ENCODE measurements around the gene ASAP2. TPM values are rescaled to one million over a fixed set of nuclear protein-coding genes. Genes with fewer than 3 reads are reported as not detected.

ASAP2 gene
- polyA plus RNA-seq, 3 donors = 0.08 to 1.1 (median 0.20) TPM

GRCh38 chr2:9247786-9248185 lies 41.2 kb downstream of the ASAP2 start:
- intact Hi-C loops (cut with micrococcal nuclease) = no loop called here
- Histone ChIP-seq H3K4me3 (replicated peaks in 1 of 3; ENCODE audit: low read depth in 2 of 3, low read length in 3 of 3) (no peak overlapping the region), H4K20me1 (ENCODE audit: insufficient read depth, low read length) (no peaks in the 10 kb centered on the region), H3K27me3 (ENCODE audit: control insufficient read depth in 2 of 2, insufficient read depth in 2 of 2, low read length in 2 of 2) (no peaks in the 10 kb centered on the region), H3K79me2 (ENCODE audit: insufficient read depth, low read length) (no peaks in the 10 kb centered on the region), H3K4me1 (ENCODE audit: control insufficient read depth in 1 of 2, insufficient read depth in 2 of 2, low read length in 2 of 2) (no peaks in the 10 kb centered on the region), H3K9me3 (replicated peaks in 1 of 2; ENCODE audit: control insufficient read depth in 1 of 2, insufficient read depth in 1 of 2, low read length in 2 of 2) (no peaks in the 10 kb centered on the region), H3K9ac (ENCODE audit: insufficient read depth, low read length, poor library complexity, severe bottlenecking) (no peak overlapping the region), H3K36me3 (replicated peaks in 1 of 2; ENCODE audit: control insufficient read depth in 1 of 2, insufficient read depth in 2 of 2, low read length in 2 of 2) (no peaks in the 10 kb centered on the region), H3K4me2 (replicated peaks; ENCODE audit: extremely low read depth, low read length, poor library complexity, severe bottlenecking) (no peak overlapping the region), H2AFZ (ENCODE audit: insufficient read depth, low read depth, low read length, poor library complexity, severe bottlenecking) (no peak overlapping the region), H3K27ac (ENCODE audit: low read depth in 1 of 2, low read length in 2 of 2) (no peak overlapping the region)
- Mint-ChIP-seq H3K9me3 (no peaks in the 10 kb centered on the region), H3K27ac (no peak overlapping the region), H3K36me3 (no peaks in the 10 kb centered on the region), H3K4me1 (peaks cover 10% of the 10 kb centered on the region), H3K27me3 (ENCODE audit: low read depth in 3 of 3) (peaks cover 2 to 9% (median 2%) of the 10 kb centered on the region in 3 donors), H3K4me3 (no peak overlapping the region)
- 89% methylated on average over 6 of the region's 6 CpGs for WGBS (ENCODE audit: insufficient coverage)
- DNase-seq = no peak
- TF ChIP-seq CTCF (IDR thresholded peaks at IDR 0.05) = no peak

- H3K36me3 Mint-ChIP-seq = no peaks in the 10 kb centered on the region
- 100% methylated on average over 7 of the region's 7 CpGs for WGBS (ENCODE audit: insufficient coverage)
- Histone ChIP-seq H3K36me3 (replicated peaks in 1 of 2; ENCODE audit: control insufficient read depth in 1 of 2, insufficient read depth in 2 of 2, low read length in 2 of 2) (no peaks in the 10 kb centered on the region), H2AFZ (ENCODE audit: insufficient read depth, low read depth, low read length, poor library complexity, severe bottlenecking) (no peak overlapping the region), H3K9ac (ENCODE audit: insufficient read depth, low read length, poor library complexity, severe bottlenecking) (no peak overlapping the region), H3K79me2 (ENCODE audit: insufficient read depth, low read length) (no peaks in the 10 kb centered on the region), H3K9me3 (replicated peaks in 1 of 2; ENCODE audit: control insufficient read depth in 1 of 2, insufficient read depth in 1 of 2, low read length in 2 of 2) (no peaks in the 10 kb centered on the region), H4K20me1 (ENCODE audit: insufficient read depth, low read length) (no peaks in the 10 kb centered on the region), H3K4me3 (replicated peaks in 1 of 3; ENCODE audit: low read depth in 2 of 3, low read length in 3 of 3) (no peak overlapping the region), H3K4me2 (replicated peaks; ENCODE audit: extremely low read depth, low read length, poor library complexity, severe bottlenecking) (no peak overlapping the region), H3K27me3 (ENCODE audit: control insufficient read depth in 2 of 2, insufficient read depth in 2 of 2, low read length in 2 of 2) (no peaks in the 10 kb centered on the region), H3K4me1 (ENCODE audit: control insufficient read depth in 1 of 2, insufficient read depth in 2 of 2, low read length in 2 of 2) (no peaks in the 10 kb centered on the region), H3K27ac (ENCODE audit: low read depth in 1 of 2, low read length in 2 of 2) (no peak overlapping the region)
- no peak overlapping the region for H3K27ac Mint-ChIP-seq
- H3K4me1 Mint-ChIP-seq = peaks cover 10% of the 10 kb centered on the region
- no peak for DNase-seq
- H3K4me3 Mint-ChIP-seq = no peak overlapping the region
- H3K9me3 Mint-ChIP-seq = no peaks in the 10 kb centered on the region
- intact Hi-C loops (cut with micrococcal nuclease) = no loop called here
- TF ChIP-seq CTCF (IDR thresholded peaks at IDR 0.05) = no peak
- peaks cover 2 to 9% (median 2%) of the 10 kb centered on the region in 3 donors for H3K27me3 Mint-ChIP-seq (ENCODE audit: low read depth in 3 of 3)
Measured at GRCh38 chr2:9248363-9248762, 41.8 kb downstream of the ASAP2 start.

All from CD14-positive monocyte (primary cell).